HK-2 (cell line): Measurements from ENCODE around the gene HMCN1.

Source experiments
- DNase-seq: peaks from one replicate; pipeline ENCODE4 v3.0.0-alpha.2; 2018; ENCODE audit not compliant: unreplicated experiment

The HMCN1 gene

DNA sequence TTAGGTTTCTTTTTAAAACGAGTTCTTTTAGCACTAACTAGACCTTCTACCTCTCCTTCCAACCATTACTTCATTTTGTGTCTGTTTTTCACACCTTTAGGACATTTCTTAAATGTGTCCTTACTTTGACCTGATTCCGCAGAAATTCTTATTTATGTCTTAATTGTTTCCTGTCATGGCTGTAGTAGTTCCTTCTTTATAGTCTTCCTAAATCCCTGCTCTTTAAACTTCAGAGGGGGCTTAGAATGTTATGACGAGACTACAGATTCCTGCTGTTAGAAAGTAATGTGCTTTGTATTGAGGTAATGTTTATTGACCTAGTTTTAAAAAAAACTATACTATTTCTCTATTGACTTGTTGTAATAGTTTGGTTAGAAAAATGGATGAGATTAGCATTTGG, 70.4 kb downstream of the HMCN1 start:
- no peak for DNase-seq

DNA sequence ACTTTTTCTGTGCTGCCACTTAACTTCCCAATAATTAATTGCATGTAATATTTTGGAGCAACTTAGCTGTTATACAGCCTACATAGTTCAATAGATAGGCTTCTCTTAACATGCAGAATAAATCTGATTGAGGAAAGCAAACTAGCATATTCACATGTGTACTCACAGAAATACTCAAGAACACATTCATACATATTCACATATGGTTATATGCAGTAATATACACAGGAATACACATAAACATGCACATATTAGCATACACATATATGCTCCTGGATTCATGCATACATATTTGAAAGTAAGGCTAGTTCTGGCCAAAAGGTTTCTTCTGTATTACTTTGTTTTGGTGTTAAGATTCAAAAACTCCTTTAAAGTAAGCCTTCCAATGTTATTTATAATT, 73.1 kb downstream of the HMCN1 start:
- no peak for DNase-seq

DNA sequence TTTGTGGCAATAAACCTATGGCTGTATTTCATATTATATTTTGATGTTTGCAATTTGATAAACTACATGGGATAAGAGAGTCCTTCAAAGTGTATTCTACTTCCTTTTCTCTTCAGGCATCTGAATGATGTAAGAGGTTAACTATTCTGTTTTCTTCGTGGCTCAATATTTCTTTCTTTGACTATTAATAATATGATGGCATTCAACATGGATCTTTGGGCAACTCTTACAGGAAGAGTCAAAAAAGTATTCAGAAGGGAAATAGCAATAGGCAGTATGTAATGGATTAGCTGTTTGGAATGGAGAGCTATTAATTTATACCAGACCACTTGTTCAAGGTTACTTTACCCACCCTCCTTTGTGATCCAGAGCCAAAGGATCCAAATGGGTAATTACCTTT, 74.4 kb downstream of the HMCN1 start:
- no peak for DNase-seq

DNA sequence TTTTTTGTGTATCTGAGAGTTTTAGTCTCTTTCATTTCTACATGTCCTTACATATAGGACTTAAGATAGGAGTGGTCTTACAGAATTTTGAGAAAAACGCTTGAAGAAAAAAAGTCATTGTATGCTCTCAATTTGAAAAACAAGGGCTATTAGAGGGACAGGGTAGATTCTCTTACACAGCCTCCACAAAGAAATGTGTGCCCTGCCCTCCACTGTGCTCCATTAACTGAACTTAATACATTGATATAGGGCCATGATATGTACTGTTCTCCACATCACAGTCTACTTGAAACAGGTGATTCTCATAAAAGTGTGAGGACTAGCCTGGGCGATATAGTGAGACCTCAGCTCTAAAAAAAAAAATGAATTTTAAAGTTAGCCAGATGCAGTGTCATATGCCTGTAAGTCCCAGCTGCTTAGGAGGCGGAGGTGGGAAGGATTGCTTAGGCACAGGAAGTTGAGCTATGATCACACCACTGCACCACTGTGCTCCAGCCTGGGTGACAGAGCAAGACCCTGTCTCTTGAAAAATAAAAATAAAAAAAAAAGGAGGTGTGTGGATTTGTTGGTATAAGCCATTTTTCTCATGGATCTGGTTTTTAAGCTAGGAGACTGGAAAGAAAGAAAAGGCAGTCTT, 77.0 kb downstream of the HMCN1 start:
- DNase-seq: no peak

DNA sequence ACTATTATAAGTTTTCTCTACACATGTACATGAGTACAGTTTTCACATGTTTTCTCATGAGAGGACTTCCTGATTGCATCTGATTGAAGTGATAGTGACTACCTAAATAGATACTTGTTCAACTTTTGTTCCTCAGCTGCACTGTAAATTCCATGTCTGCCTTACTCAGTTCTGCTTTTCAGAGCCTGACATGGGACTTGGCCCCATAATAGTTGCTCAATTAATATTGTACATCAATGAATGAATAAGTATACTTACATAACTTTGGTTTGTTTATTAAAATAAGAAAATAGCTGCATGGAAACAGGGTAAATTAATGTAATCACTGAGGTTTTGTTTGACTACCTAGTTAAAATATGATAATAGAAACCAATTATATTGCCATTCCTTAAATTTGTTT, 78.7 kb downstream of the HMCN1 start:
- DNase-seq: no peak

DNA sequence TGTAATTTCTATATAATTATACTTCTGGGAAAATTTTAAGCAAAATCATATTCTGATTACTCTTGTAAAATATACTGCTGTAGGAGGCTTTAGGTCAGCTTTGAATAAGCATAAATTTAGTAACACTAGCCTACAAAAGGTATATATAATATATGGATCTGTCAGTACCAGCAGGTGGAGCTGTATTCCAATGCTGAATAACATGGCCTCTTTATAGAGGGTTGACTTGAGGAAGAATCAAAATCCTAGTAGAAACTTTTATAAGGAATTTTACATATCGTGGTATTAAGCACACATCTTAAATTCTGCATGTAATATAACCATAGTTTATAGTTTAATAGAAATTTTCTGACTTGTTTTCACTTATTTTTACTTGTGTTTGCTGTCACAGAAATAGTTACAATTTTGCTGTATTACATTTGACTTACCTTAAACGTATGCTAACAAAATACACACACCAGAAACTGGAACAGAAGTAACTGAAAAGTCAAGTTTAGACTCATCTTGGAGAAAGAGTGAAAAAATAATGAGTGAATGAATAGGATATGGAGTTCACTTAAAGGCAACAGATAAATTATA, 79.3 kb downstream of the HMCN1 start:
- DNase-seq: no peak

DNA sequence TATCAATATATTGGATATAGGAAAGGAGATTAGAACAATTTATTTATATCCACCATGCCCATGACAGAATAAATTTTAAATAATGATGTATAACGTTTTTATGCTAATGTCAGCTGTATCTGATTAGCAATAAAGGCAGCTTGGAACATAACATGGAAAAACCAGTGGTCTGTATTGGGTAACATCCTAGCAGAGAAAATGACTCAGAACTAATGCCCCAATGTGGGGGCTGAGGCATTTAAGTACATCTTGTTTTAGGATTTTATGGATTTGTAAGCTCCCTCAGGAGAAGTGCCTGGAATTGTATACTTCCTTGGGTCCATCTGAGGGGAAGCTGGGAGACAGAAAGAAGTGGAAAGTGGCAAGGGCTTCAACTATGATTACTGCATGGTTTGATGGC, 82.3 kb downstream of the HMCN1 start:
- no peak for DNase-seq

DNA sequence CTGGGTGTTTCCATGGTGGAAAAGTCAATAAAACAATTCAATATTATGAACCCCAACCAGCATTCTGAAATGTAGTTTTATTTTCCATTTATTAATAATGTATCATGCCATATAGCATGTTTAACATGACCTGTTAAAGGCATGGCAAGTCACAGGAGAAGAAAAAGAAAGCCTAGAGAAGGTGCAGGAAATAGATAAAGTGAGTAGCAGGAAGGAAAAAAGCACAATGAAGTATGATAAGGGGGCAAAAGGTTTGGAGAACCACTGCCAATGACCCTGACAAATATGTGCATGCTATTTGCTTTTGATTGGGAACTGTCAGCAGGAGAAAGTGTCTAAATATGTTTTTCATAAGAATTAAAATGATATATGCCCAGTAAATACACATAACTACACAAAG, 85.6 kb downstream of the HMCN1 start:
- no peak for DNase-seq

DNA sequence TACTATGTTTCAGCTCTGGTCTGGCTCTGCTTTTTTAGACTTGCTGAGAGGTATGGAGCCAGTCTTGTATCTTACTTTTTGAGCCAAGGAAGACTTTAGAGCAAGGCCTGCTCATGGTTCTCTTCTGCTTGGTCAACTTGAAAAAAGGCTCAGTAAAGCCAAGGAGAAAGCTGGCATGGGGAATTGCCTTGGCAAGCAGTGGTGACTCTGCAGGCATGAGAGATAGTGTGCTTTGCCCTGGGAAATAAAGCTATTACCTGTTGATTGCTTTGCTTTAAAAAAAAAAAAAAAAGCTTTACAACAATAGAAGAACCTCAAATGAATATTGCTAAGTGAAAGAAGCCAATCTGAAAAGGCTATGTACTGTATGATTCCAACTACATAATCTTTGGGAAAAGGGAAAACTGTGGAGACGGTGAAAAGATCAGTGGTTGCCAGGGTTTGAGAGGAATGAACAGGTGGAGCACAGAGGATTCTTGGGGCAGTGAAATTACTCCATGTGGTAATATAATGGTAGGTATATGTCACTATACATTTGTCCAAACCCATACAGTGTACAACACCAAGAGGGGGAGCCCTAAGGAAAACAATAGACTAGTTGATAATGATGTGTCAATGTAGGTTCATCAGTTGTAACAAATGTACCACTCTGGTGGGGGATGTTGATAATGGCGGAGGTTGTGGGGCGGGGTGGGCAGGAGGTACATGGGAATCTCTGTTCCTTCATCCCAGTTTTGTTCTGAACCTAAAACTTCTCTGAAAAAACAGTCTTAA, 87.6 kb downstream of the HMCN1 start:
- no peak for DNase-seq

DNA sequence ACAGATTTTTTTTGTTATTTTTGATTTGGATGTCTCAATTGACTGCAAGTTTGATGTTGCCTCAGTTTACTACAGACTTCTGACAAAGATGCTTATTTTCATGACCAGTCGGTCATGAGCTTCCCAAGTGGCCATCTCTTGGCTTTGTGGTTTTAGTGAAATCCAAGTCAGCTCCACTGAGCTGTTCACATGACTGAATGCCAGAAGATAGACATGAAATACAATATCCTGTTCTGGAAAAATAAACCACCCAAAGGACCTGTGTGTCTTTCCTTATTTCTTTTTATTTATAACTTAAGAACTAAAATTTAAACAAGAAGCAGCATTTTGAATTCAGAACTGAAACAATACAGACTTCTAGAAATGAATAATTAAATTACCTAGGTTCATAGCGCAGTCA, 89.3 kb downstream of the HMCN1 start:
- DNase-seq: no peak

DNA sequence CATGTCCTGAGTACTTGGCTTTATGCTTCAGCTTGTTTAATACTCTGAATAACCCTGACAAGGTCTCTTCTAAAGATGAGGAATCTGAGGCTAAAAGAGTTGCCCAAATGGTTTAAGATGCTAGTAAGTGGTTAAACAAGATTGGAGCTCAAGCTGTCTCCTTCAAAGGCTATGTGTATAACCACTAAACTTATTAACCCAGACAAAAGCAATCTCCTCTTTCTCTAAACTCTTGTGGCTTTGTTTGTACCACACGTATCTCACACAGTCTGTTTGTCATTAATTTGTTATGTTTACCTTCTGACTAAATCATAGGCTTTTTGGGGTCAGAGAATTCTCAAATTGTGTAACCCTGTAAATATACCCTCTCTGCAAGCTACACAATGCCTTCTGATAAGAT, 89.9 kb downstream of the HMCN1 start:
- no peak for DNase-seq

DNA sequence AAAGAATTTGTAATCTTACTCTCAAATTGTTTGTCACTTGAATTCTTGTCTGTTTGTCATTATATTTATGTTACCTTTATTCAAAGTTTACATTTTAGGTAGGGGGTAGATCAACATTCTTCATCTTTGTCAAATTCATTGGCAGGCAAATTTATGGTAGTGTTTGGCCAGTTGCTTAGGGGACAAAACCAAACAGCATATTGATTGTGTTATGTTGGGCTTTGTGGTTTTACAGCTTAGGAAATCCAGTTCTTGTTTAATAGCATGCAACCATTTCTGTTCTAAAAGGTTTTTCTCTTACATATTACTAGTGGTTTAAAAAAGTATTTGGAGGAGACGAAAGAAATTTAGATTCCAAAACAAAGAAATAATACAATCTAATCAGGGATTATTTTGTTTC, 91.4 kb downstream of the HMCN1 start:
- DNase-seq: no peak

DNA sequence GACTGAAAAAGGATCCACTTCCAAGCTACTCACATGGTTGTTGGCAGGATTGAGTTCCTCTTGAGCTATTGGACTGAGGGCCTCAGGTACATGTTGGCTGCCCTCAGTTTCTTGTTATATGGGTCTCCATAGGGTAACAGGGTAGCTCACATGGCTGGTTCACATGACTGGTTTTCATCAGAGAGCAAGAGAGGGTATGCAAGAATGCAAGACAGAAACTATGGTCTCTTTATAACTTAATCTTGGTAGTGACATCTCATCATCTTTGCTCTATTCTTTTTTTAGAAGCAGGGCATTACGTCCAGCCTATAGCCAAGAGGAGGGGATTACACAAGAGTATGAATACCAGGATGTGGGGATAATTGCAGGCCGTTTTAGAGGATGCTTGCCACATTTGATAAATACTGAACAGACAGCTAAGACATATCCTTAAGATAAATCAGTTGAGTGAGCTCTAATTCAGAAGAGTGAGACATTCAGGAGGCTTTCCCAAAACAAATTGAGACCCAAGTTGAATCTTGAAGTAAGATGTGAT, 100.2 kb downstream of the HMCN1 start:
- no peak for DNase-seq

DNA sequence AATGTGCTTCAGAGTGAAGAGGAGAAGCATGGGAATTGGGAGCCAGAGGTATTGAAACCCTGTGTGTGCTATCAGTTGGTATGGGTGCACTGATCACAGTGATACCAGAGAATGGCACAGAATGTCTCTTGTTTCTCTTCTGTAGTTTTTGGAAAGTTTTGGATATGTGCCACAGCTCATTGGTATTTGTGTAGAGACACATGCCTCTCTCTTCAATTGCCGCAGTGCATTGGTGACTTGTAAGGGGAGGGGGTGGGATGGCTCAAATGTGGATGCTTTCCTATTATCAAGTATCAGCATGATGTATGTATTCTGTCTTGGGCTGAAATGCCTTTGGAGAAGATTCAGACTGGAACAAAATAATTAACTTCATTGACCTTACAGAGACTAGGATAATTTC, 101.0 kb downstream of the HMCN1 start:
- DNase-seq: no peak

DNA sequence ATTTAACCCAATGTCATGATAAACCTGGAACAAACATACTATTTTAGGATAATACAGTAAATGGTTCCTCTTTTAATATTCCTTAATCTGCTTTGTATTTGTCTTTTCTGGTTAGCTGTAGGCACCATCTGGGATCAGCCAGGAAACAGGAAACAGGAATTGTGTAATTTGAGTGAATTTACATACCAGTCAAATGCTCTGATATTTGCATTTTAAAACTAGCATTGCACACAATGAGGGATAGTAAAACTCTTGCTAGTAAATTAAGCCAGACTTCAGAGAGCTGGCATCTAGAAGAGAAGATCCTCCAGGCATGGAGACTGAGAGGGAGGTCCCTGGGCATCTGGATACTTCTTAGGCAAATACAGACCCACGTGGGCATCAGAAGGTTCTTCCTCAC, 103.5 kb downstream of the HMCN1 start:
- no peak for DNase-seq

DNA sequence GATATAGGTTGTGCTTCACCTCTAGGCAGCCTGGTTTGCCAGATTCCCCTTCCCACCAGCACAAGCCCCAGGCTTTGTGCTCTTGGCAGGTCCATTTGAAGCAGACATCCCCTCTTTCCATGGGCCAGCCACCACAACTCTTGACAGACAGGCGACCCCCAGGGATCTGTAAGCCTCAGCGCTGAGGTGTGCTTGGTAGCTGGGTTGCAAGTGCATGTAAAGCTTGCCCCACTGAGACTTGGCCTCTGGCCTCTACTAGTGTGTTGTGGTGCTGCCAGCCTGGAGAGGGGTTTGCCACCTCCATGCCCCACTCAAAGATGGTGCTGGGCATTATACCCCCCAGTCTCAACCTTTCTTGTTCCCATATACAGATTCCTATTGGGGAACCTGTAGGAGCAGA, 103.9 kb downstream of the HMCN1 start:
- no peak for DNase-seq

DNA sequence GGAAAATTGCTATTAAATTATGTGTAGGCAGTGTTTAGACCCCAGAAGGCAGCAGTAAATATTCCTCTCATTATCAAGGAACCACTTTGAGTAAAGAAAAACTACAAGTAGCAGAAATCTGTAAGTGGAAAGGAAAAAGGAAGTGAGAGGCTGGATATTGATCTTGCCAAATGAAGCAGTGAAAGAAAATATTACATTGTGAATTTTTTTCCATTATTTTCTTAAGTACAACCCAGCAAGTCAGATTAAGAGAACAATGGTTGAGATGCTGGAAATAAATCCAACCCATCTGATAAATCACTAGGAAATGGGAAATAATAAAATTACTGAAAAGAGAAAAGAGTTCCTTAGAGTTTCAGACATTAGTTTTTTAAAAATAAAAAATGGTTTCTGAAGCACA, 106.7 kb downstream of the HMCN1 start:
- no peak for DNase-seq

DNA sequence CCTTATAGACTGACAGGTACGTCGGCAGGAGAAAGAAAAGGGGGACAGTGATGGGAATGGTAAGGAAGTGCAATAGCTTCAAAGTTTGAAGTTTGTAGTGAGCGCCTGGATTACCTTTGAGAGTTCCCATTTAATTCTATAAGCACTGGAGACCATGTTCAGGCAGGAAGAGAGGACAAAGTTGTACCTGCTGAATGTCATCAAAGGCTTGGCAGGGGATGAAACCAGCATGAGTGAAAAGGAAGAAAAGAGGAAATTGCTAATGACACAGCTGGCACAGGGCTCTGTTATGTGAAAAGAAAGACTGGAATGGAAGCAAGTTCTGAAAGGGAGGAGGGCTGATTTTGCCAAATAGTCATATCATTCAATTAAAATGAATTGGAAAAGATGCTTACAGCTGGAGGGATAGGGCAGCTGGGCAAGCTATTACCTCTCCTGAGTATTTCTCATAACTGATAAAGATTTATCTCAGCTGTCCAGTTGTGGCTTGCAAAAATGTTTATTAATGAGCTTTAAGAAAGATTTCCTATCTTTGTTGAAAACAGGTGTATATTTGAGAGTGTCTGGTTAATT, 109.2 kb downstream of the HMCN1 start:
- DNase-seq: no peak

DNA sequence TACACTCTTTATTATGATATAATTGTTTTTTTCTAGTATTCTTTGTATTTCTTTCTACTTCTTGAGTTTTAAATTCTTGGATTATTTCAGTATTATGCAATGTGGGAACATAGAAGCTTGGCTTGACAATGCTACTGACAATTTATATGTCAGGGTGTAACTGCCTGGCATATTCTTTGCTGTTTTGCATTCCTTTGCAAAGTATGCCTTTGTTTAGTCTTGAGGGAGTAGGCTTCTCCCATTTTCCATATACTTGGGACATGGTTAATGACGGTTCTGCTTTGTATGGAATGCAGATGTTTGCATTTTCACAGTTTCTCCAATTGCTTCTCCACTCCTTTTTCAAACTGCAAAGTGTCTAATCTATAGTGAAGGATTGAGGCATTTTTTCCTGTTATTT, 109.8 kb downstream of the HMCN1 start:
- no peak for DNase-seq

DNA sequence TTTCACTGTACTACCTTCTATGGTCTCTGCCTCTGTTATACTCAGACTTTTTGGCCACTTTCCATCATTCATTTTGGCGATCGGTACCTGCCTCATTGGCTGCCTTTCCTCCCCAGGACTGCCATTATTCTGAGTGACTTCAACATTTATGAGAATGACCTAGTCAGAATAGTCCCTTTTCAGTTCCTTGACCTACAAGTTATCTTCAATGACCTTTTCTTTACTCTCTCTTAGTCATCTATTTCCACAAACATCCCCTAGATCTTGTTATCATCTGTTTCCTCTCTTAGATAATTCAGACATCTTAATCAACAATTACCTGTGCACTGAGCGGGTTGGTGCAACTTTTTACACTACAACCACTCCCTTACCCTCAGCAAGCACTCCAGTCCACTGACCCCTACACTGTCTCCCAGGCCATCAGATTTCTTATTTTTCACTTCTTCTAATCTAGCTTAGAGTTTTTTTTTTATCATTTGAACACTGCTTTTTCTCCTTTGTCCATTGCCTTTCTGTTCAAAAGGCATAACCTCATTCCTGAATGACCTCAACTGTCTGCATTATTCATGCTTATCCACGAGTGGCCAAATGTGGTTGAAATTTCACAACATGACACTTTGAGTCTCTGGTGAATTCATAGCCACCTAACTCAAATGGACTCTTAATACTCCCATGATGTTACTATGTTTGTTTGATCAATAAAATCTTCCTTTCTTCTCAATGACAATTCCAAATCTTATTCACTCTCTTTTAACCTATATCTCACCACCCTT, 112.7 kb downstream of the HMCN1 start:
- DNase-seq: no peak

DNA sequence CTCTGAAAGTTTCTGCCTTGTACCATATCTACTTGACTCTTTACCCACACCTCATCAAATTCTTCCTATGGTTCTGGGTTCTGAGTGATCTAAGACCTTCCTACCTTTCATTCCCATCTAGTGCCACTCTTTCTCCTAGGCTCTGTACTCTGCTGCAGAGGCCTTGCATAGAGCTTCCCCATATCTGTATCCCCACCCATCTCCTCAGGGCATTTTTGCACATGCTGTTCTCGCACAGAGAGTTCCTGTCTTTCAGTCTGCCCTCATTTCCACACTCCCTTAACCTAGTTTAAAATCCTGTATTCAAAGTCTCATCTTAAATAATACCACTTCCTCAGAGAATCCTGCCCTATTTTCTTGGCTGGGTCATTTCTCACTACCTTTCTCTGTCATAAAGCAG, 114.8 kb downstream of the HMCN1 start:
- no peak for DNase-seq

DNA sequence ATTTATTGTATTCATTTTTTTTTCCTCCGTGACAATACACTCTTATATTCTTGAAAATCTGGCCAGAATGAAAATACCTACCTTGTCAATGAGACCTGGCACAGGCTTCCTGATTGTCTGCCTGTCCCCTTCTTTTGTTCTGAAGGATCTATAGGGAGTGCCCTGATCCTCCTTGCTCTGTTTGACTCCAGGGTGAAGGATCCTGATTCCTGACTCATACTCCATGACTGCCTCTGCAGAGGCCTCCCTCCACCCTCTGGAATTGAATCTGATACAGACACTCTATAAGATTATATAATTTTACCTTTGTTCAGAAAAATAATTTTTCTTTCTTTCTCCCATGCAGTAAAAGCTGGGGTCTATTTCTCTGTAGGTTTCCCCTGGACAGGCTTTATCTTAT, 116.2 kb downstream of the HMCN1 start:
- DNase-seq: no peak
